Spleen (tissue), 11 donors: ENCODE results near the gene EPHA2. TPM values are rescaled to one million over a fixed set of nuclear protein-coding genes. Genes with fewer than 3 reads are reported as not detected.

Source experiments
- DNase-seq: peaks from one replicate; pipeline ENCODE4 v3.0.0-alpha.2; 2020
- H3K27ac ChIP-seq, 8 donors: fragments of 200-600 bp; sonication (generic) in 7 of 8; 1 replicate in 4 of 8; 2 replicates in 4 of 8; pipeline versions ENCODE4 v1.5.0 to v1.8.0; 2016 to 2021; ENCODE audit warnings: inconsistent platforms in 4 of 8, mild to moderate bottlenecking in 4 of 8, moderate library complexity in 1 of 8
- H3K27me3 ChIP-seq, 7 donors: fragments of 200-600 bp; sonication (generic) in 6 of 7; replicated peaks in 1 of 7; 1 replicate in 4 of 7; 2 replicates in 3 of 7; pipeline versions ENCODE4 v1.5.0 to v1.8.0; 2016 to 2021; ENCODE audit warnings: inconsistent platforms in 3 of 7, mild to moderate bottlenecking in 1 of 7
- H3K36me3 ChIP-seq, 6 donors: fragments of 200-600 bp; sonication (generic) in 5 of 6; 1 replicate in 4 of 6; 2 replicates in 2 of 6; pipeline versions ENCODE4 v1.5.0 to v1.8.0; 2016 to 2021; ENCODE audit warnings: inconsistent platforms in 2 of 6
- H3K4me1 ChIP-seq, 6 donors: fragments of 200-600 bp; sonication (generic) in 5 of 6; 1 replicate in 3 of 6; 2 replicates in 3 of 6; pipeline versions ENCODE4 v1.5.0 to v1.8.0; 2016 to 2021; ENCODE audit warnings: inconsistent platforms in 3 of 6
- H3K4me3 ChIP-seq, 8 donors: fragments of 200-600 bp; sonication (generic) in 7 of 8; 1 replicate in 4 of 8; 2 replicates in 4 of 8; pipeline versions ENCODE4 v1.5.0 to v1.8.0; 2016 to 2021; ENCODE audit warnings: inconsistent platforms in 4 of 8, mild to moderate bottlenecking in 4 of 8, moderate library complexity in 2 of 8
- H3K9me3 ChIP-seq, 8 donors: fragments of 200-600 bp; sonication (generic) in 7 of 8; 1 replicate in 4 of 8; 2 replicates in 4 of 8; pipeline versions ENCODE4 v1.5.0 to v1.8.0; 2016 to 2021; ENCODE audit warnings: inconsistent platforms in 4 of 8
- CTCF ChIP-seq, 11 experiments: fragments of 200-600 bp in 7 of 11; fragments of 450-650 bp in 4 of 11; sonication (generic) in 4 of 11; IDR thresholded peaks in 8 of 11; conservative IDR thresholded peaks in 3 of 11; 1 replicate in 7 of 11; 2 replicates in 4 of 11; pipeline versions ENCODE4 v1.4.0 to v1.8.0; 2016 to 2021; ENCODE audit warnings: antibody characterized with exemption in 11 of 11, inconsistent platforms in 4 of 11, mild to moderate bottlenecking in 1 of 11
- POLR2A ChIP-seq, 3 donors: fragments of 450-650 bp; IDR thresholded peaks; one replicate each; pipeline ENCODE4 v1.5.1; 2017; ENCODE audit warnings: antibody characterized with exemption in 3 of 3, mild to moderate bottlenecking in 1 of 3
- POLR2AphosphoS5 ChIP-seq, 3 donors: sonication (generic); formaldehyde crosslinking; IDR thresholded peaks; one replicate each; pipeline ENCODE4 v1.5.1; 2017; ENCODE audit warnings: antibody characterized with exemption in 3 of 3
- WGBS, 5 donors: extraction: QIAGEN DNeasy Blood & Tissue Kit in 3 of 5; methylation state at CpG; one replicate each; pipeline versions ENCODE4 v1.1.5 to v1.1.7; 2013 to 2018; 5-methylcytosine and 5-hydroxymethylcytosine counted together
- intact Hi-C: fragments of 100-400 bp; cut with DNase I; formaldehyde crosslinking; loops from one replicate; pipeline ENCODE4 v1.15.0; 2023; ENCODE audit warnings: low total_unique reads
- polyA plus RNA-seq, 3 donors: library from polyadenylated mRNA; stranded (reverse); fragments of 200-250 nt; gene quantifications; one replicate each; pipeline ENCODE4 v1.2.1, GENCODE V29; 2013
- total RNA-seq, 7 donors: library from RNA; depleted of rRNA in 3 of 7; stranded (reverse); fragments of >200 nt in 3 of 7; fragmentation: NEBNext Ultra II Directional in 4 of 7; extraction: Animal tissue kit (Norgen Biotek cat#: 25700) in 4 of 7; gene quantifications; one replicate each; pipeline versions ENCODE4 v1.1.0 to v1.2.1, GENCODE V29; 2016 to 2021
- donor health status: healthy with polysubstance abuse.
- donor health status: DM: no; HTN: no; CAD: no; lungs with moderate emphysema.
- donor health status: DM: no; HTN: no; CAD: no.
- donor health status: Bipolar disorder and iron deficiency.
- donor health status: healthy.
- donor health status: DM: no; HTN: no; CAD: no.
- donor health status: DM: yes; HTN: yes; CAD: no.

EPHA2 gene
- total and polyA plus RNA-seq, 10 donors, result 2.0 to 35.7 (median 14.8) TPM

- intact Hi-C loops, result no loop called here
Observed at GRCh38 chr1:16115468-16115983, 40.3 kb downstream of the EPHA2 start.

DNA sequence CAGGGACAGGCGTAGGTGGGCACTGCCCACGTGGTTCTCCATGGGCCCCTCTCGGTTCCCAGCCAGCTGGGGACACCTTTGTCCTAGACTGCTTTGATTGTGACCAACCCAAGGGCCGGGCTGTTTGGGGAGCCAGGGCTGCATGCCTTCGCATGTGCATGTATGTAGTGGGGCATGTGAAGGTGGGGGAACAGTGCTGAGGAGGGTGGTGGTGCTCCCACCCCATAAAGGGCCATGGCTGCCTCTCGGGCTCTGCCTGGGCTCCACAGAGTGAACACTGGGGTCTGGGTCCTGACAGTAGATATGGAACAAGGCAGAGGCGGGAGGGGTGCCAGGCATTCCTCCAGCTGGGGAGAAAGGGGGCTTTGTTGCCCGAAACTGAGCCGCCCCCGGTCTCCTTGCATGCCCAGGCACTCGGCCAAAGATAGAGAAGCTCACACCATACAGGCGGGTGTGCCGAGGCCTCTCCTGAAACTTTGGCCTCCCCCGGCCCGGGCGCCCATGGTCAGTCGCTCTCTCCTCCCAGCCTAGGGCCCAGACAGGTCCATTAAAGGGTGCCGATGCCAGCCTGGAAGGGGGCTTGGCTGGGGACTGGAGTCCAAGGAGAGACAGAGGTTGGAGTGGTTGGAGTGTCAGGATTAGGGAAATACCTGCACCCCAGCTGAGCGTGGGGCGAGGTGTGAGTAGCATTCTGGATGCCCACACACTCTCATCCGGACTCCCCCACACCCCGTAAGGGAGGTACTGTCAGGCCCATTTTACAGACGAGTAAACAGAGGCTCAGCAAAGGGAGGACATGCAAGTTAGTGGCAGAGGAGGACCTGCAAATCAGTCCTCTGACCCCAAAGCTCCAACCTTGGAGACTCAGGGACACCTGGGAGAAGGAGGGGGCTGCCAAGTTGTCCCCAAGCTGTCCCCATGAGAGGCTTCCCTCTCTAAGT lies 41.1 kb downstream of the EPHA2 start:
- no peak overlapping the region for H3K4me3 ChIP-seq
- TF ChIP-seq POLR2A (IDR thresholded peaks at IDR 0.05), result no peak
- no peak for TF ChIP-seq CTCF (IDR thresholded peaks at IDR 0.05 in 8 of 11, conservative IDR thresholded peaks at IDR 0.05 in 3 of 11)
- no peak for TF ChIP-seq POLR2AphosphoS5 (IDR thresholded peaks at IDR 0.05)
- H3K27me3 ChIP-seq, result peaks cover 0 to 15% (median 0%) of the 10 kb centered on the region in 7 donors
- H3K4me1 ChIP-seq, result peaks cover 0 to 11% (median 5%) of the 10 kb centered on the region in 6 donors
- intact Hi-C loops, result no loop called here
- DNase-seq, result peak; percentile 40
- H3K27ac ChIP-seq, result no peak overlapping the region
- H3K9me3 ChIP-seq, result no peaks in the 10 kb centered on the region
- no peaks in the 10 kb centered on the region for H3K36me3 ChIP-seq
- WGBS, 5 donors, result 85 to 93% (median 89%) methylated on average over 20 to 23 of the region's 23 CpGs

More at GRCh38 chr1:16115468-16115983, 40.3 kb downstream of the EPHA2 start:
- Histone ChIP-seq H3K4me1 (peaks cover 0 to 11% (median 5%) of the 10 kb centered on the region in 6 donors), H3K4me3 (no peak overlapping the region), H3K27me3 (peaks cover 0 to 15% (median 0%) of the 10 kb centered on the region in 7 donors), H3K27ac (no peak overlapping the region), H3K36me3 (no peaks in the 10 kb centered on the region), H3K9me3 (no peaks in the 10 kb centered on the region)
- peak; percentile 36 for DNase-seq
- 72 to 100% (median 77%) methylated on average over 2 to 6 of the region's 6 CpGs for WGBS, 5 donors
- no peak for TF ChIP-seq POLR2AphosphoS5 (IDR thresholded peaks at IDR 0.05)

- DNase-seq, result peak; percentile 57
- WGBS, 5 donors, result 63 to 72% (median 68%) methylated on average over 8 to 14 of the region's 14 CpGs
Observed at GRCh38 chr1:16112596-16113555, 43.0 kb downstream of the EPHA2 start.

More at GRCh38 chr1:16112596-16113555, 43.0 kb downstream of the EPHA2 start:
- Histone ChIP-seq H3K4me3 (no peak overlapping the region), H3K27me3 (peaks cover 0 to 20% (median 0%) of the 10 kb centered on the region in 7 donors), H3K36me3 (no peaks in the 10 kb centered on the region), H3K27ac (no peak overlapping the region), H3K4me1 (peaks cover 0 to 11% (median 5%) of the 10 kb centered on the region in 6 donors), H3K9me3 (peaks cover 0 to 19% (median 15%) of the 10 kb centered on the region in 8 donors)
- intact Hi-C loops, result no loop called here
- TF ChIP-seq POLR2AphosphoS5 (IDR thresholded peaks at IDR 0.05) (peak in 1 of 3 donors; percentile 15), CTCF (IDR thresholded peaks at IDR 0.05 in 8 of 11, conservative IDR thresholded peaks at IDR 0.05 in 3 of 11) (no peak)
